Hepatocyte (in vitro differentiated cells): ENCODE measurements around the gene KLHL36.

ENCODE experiments used
- CTCF ChIP-seq: fragments of 200-600 bp; sonication (generic); IDR thresholded peaks from 2 replicates; pipeline ENCODE4 v1.5.1; 2016; ENCODE audit warnings: antibody characterized with exemption, mild to moderate bottlenecking; ENCODE audit not compliant: poor library complexity
- EZH2 ChIP-seq: fragments of 200-600 bp; sonication (generic); IDR thresholded peaks from 2 replicates; pipeline ENCODE4 v1.6.1; 2016; ENCODE audit warnings: antibody characterized with exemption, mild to moderate bottlenecking, borderline replicate concordance
- EZH2phosphoT487 ChIP-seq: fragments of 200-600 bp; sonication (generic); IDR thresholded peaks from one replicate; pipeline ENCODE4 v1.6.1; 2018; ENCODE audit warnings: antibody characterized with exemption, mild to moderate bottlenecking, low read depth, moderate library complexity; ENCODE audit not compliant: unreplicated experiment, severe bottlenecking

GRCh38 chr16:84685210-84685609 lies 36.9 kb downstream of the KLHL36 start:
- no peak for TF ChIP-seq CTCF
- no peak for TF ChIP-seq EZH2
- TF ChIP-seq EZH2phosphoT487, result no peak
